GM23338 (cell line): ENCODE measurements around the gene CIDEB. TPM values are rescaled to one million over a fixed set of nuclear protein-coding genes. Genes with fewer than 3 reads are reported as not detected.

ENCODE experiments used
- ATAC-seq: fragments of 200-7000 bp; cut with Tn5 transposase; 3 replicates; pipeline ENCODE4 v1.9.1; 2020
- DNase-seq: peaks from one replicate; pipeline ENCODE4 v3.0.0-alpha.2; 2015; ENCODE audit warnings: low spot score
- H2AFZ ChIP-seq: fragments of 200-600 bp; sonication (generic); 2 replicates; pipeline ENCODE4 v1.8.0; 2016; ENCODE audit warnings: antibody characterized with exemption, mild to moderate bottlenecking, moderate library complexity
- H3F3A ChIP-seq: fragments of 200-600 bp; sonication (generic); replicated peaks from 2 replicates; pipeline ENCODE4 v1.8.0; 2017; ENCODE audit warnings: antibody characterized with exemption, mixed run types, low read depth
- H3K27ac ChIP-seq: fragments of 200-600 bp; sonication (generic); 2 replicates; pipeline ENCODE4 v1.6.1; 2016; ENCODE audit warnings: low read depth
- H3K27me3 ChIP-seq: fragments of 200-600 bp; sonication (generic); 2 replicates; pipeline ENCODE4 v1.8.0; 2016; ENCODE audit warnings: mild to moderate bottlenecking, mixed run types, moderate library complexity; ENCODE audit not compliant: insufficient read depth
- H3K36me3 ChIP-seq: fragments of 200-600 bp; sonication (generic); 2 replicates; pipeline ENCODE4 v1.8.0; 2016; ENCODE audit warnings: mild to moderate bottlenecking; ENCODE audit not compliant: insufficient read depth
- H3K4me1 ChIP-seq: fragments of 200-600 bp; sonication (generic); 2 replicates; pipeline ENCODE4 v1.8.0; 2016; ENCODE audit warnings: mild to moderate bottlenecking, moderate library complexity; ENCODE audit not compliant: insufficient read depth
- H3K4me2 ChIP-seq: fragments of 200-600 bp; sonication (generic); 2 replicates; pipeline ENCODE4 v1.7.1; 2017; ENCODE audit warnings: mixed run types
- H3K4me3 ChIP-seq: fragments of 200-600 bp; sonication (generic); 2 replicates; pipeline ENCODE4 v1.6.1; 2016; ENCODE audit warnings: mixed run types
- H3K79me2 ChIP-seq: fragments of 200-600 bp; sonication (generic); replicated peaks from 2 replicates; pipeline ENCODE4 v1.8.0; 2017; ENCODE audit warnings: mild to moderate bottlenecking; ENCODE audit not compliant: insufficient read depth
- H3K9me2 ChIP-seq: fragments of 200-600 bp; sonication (generic); 2 replicates; pipeline ENCODE4 v1.8.0; 2017; ENCODE audit not compliant: insufficient read depth
- H4K20me1 ChIP-seq: fragments of 200-600 bp; sonication (generic); replicated peaks from 2 replicates; pipeline ENCODE4 v1.8.0; 2017; ENCODE audit warnings: mild to moderate bottlenecking; ENCODE audit not compliant: insufficient read depth
- H3K27ac Mint-ChIP-seq: 2 replicates; pipeline ENCODE4 v1.8.0; 2020; ENCODE audit warnings: inconsistent platforms, mild to moderate bottlenecking, moderate library complexity, mixed read lengths
- H3K27me3 Mint-ChIP-seq: 3 replicates; pipeline ENCODE4 v1.8.0; 2022; ENCODE audit warnings: low read depth, mild to moderate bottlenecking, moderate library complexity, mixed read lengths, inconsistent platforms; ENCODE audit not compliant: insufficient read depth, poor library complexity
- H3K36me3 Mint-ChIP-seq: 3 replicates; pipeline ENCODE4 v1.8.0; 2021; ENCODE audit warnings: low read depth, mild to moderate bottlenecking, inconsistent platforms, moderate library complexity, mixed read lengths
- H3K4me1 Mint-ChIP-seq: 3 replicates; pipeline ENCODE4 v1.8.0; 2020; ENCODE audit warnings: mild to moderate bottlenecking, inconsistent platforms, mixed read lengths
- H3K4me3 Mint-ChIP-seq: 3 replicates; pipeline ENCODE4 v1.8.0; 2021; ENCODE audit warnings: moderate library complexity, mild to moderate bottlenecking, inconsistent platforms, mixed read lengths
- H3K9me3 Mint-ChIP-seq: 3 replicates; pipeline ENCODE4 v1.8.0; 2020; ENCODE audit warnings: moderate library complexity, mild to moderate bottlenecking, inconsistent platforms, mixed read lengths
- CREB1 ChIP-seq: fragments of 250-450 bp; sonication (Bioruptor Pico); IDR thresholded peaks from 2 replicates; pipeline ENCODE4 v1.5.0; 2020; ENCODE audit warnings: low read depth, mild to moderate bottlenecking, moderate library complexity
- EZH2 ChIP-seq: fragments of 200-600 bp; sonication (generic); IDR thresholded peaks from one replicate; pipeline ENCODE4 v1.8.0; 2017; ENCODE audit warnings: antibody characterized with exemption, mild to moderate bottlenecking, low read depth; ENCODE audit not compliant: unreplicated experiment
- NANOG ChIP-seq: IDR thresholded peaks from 2 replicates; pipeline ENCODE4 v1.6.1; 2016; ENCODE audit warnings: antibody characterized with exemption, borderline replicate concordance
- STAT1 ChIP-seq: IDR thresholded peaks from one replicate; pipeline ENCODE4 v1.6.1; 2016; ENCODE audit warnings: antibody characterized with exemption; ENCODE audit not compliant: unreplicated experiment
- ZNF331 ChIP-seq: fragments of 250-450 bp; sonication (Bioruptor Pico); IDR thresholded peaks from 2 replicates; pipeline ENCODE4 v1.5.0; 2020; ENCODE audit warnings: low read depth, mild to moderate bottlenecking, moderate library complexity
- polyA plus RNA-seq: library from polyadenylated mRNA; unstranded; fragments of >200 nt; fragmentation: Nextera tagmentation; extraction: Ambion mirVana; gene quantifications from 2 replicates; pipeline ENCODE4 v1.2.1, GENCODE V29; 2016
- total RNA-seq: library from RNA; depleted of rRNA; stranded (reverse); fragments of >200 nt; shearing (Covaris generic); gene quantifications from 2 replicates; pipeline ENCODE4 v1.2.3, GENCODE V29; 2014
- TF ChIP-seq, protein P1 (sequence below): IDR thresholded peaks from 2 replicates; pipeline ENCODE4 v1.6.1; 2016; ENCODE audit warnings: antibody characterized with exemption
- TF ChIP-seq, protein P2 (sequence below): IDR thresholded peaks from one replicate; pipeline ENCODE4 v1.6.1; 2018; ENCODE audit warnings: antibody characterized with exemption; ENCODE audit not compliant: unreplicated experiment

Gene CIDEB
- total and polyA plus RNA-seq, 2 experiments from 2014 or later, result 3.4 to 4.6 TPM

DNA sequence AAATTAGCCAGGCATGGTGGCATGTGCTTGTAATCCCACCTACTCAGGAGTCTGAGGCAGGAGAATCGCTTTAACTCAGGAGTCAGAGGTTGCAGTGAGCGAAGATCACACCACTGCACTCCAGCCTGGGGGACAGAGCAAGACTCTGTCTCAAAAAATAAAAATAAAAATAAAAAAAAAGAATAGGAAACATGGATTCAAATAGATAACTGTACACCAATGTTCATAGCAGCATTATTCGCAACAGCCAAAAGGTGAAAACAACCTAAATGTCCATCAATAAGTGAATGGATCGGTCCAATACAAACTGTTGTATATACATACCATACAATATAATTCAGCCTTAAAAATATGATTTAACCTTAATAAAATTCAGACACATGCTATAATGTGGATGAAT lies 35.1 kb upstream of the CIDEB start (continued):
- TF ChIP-seq ZNF331 (CRISPR knock-in tag) (no peak), STAT1 (no peak), NANOG (no peak)
- TF ChIP-seq, protein P1, sequence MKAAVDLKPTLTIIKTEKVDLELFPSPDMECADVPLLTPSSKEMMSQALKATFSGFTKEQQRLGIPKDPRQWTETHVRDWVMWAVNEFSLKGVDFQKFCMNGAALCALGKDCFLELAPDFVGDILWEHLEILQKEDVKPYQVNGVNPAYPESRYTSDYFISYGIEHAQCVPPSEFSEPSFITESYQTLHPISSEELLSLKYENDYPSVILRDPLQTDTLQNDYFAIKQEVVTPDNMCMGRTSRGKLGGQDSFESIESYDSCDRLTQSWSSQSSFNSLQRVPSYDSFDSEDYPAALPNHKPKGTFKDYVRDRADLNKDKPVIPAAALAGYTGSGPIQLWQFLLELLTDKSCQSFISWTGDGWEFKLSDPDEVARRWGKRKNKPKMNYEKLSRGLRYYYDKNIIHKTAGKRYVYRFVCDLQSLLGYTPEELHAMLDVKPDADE, result no peak
- TF ChIP-seq, protein P2, sequence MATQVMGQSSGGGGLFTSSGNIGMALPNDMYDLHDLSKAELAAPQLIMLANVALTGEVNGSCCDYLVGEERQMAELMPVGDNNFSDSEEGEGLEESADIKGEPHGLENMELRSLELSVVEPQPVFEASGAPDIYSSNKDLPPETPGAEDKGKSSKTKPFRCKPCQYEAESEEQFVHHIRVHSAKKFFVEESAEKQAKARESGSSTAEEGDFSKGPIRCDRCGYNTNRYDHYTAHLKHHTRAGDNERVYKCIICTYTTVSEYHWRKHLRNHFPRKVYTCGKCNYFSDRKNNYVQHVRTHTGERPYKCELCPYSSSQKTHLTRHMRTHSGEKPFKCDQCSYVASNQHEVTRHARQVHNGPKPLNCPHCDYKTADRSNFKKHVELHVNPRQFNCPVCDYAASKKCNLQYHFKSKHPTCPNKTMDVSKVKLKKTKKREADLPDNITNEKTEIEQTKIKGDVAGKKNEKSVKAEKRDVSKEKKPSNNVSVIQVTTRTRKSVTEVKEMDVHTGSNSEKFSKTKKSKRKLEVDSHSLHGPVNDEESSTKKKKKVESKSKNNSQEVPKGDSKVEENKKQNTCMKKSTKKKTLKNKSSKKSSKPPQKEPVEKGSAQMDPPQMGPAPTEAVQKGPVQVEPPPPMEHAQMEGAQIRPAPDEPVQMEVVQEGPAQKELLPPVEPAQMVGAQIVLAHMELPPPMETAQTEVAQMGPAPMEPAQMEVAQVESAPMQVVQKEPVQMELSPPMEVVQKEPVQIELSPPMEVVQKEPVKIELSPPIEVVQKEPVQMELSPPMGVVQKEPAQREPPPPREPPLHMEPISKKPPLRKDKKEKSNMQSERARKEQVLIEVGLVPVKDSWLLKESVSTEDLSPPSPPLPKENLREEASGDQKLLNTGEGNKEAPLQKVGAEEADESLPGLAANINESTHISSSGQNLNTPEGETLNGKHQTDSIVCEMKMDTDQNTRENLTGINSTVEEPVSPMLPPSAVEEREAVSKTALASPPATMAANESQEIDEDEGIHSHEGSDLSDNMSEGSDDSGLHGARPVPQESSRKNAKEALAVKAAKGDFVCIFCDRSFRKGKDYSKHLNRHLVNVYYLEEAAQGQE, result no peak

DNA sequence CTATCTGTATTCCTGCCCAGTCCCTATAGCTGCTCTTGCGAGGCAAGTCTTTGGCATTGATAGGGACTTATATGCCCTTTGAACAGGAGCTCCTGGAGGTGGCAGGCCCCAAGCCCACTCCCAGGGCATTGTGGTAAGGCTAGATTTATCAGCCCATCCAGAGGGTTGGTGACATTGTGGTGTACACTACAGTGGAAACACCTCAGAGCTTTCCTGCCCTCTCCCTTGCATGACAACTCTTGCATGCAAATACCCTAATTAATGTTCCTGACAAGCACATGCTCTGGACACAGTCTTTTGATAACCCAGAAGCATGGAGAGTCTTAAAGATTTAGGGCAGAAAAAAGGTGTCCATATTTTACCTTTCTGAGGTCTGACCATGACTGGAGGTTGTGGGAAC lies 32.8 kb upstream of the CIDEB start:
- Histone ChIP-seq H3K9me2 (no peaks in the 10 kb centered on the region), H3K27ac (no peak overlapping the region), H3K27me3 (peaks cover 99% of the 10 kb centered on the region), H2AFZ (no peak overlapping the region), H3K79me2 (no peaks in the 10 kb centered on the region), H3F3A (no peaks in the 10 kb centered on the region), H3K36me3 (no peaks in the 10 kb centered on the region), H3K4me3 (no peak overlapping the region), H4K20me1 (peaks cover 4% of the 10 kb centered on the region; the same call in 1 of the 2 replicates), H3K4me1 (peaks cover 7% of the 10 kb centered on the region; the same call in 1 of the 2 replicates), H3K4me2 (no peak overlapping the region)
- DNase-seq, result no peak
- no peaks in the 10 kb centered on the region for H3K9me3 Mint-ChIP-seq
- no peak for ATAC-seq
- H3K27me3 Mint-ChIP-seq, result peaks cover 69% of the 10 kb centered on the region
- H3K27ac Mint-ChIP-seq, result no peak overlapping the region
- no peaks in the 10 kb centered on the region for H3K36me3 Mint-ChIP-seq
- no peak overlapping the region for H3K4me3 Mint-ChIP-seq
- no peak for TF ChIP-seq NANOG
- TF ChIP-seq EZH2, result peak; percentile 5
- H3K4me1 Mint-ChIP-seq, result peaks cover 8% of the 10 kb centered on the region; the same call in 2 of the 3 replicates

DNA sequence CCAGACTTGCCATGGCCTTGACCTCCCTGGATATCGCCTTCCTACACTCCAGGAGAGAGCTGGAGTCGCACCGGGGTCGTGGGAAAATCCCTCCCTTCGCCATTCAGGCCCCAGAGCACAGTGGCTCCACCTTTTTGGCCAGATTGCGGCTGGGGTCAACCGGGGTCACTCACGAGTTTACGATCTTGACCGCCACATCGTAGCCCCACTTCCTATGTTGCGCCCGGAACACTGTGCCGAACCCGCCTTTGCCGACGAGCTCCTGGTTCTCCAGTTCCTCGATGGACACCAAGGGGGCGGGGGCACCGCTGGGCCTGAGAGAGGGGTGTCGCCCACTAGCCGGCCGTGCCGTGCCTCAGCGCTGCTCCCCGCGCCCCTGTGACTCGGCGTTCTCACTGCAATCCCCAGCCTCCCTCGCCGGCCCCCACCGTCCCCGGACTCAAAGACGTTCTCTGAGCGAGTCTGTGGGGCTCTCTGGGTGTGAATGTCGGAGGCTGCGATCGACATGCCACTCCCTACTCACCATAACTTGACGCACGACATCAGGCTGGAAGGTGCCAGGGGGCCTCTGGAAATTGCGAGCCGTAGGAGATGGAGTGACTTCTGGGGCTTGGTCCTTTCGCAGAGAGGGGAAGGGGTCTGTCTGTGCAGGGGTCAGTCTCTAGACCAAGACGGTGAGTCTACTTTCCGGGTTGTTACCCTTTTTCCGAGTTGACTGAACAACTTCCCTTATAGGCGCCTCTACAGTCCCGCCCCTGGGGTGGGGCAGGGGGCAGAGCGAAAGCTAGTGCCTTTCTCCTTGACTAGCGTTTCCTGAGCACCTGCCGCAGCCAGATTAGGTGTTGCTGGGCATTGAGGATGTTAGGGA lies 31.7 kb upstream of the CIDEB start, which contains the start of gene RIPK3:
RIPK3 (minus strand) TSS at position 708 of the 868 bp plus-strand sequence; CDS start at position 543, 165 bp downstream.
- Mint-ChIP-seq H3K4me3 (peak within 1 kb of the TSS; percentile 84), H3K4me1 (peaks cover 14% of the 10 kb centered on the region), H3K27me3 (peaks cover 71% of the 10 kb centered on the region), H3K9me3 (no peaks in the 10 kb centered on the region), H3K27ac (no peak within 1 kb of the TSS), H3K36me3 (no peaks in the 10 kb centered on the region)
- H4K20me1 ChIP-seq, result peaks cover 4% of the 10 kb centered on the region; the same call in 1 of the 2 replicates
- peak; percentile 67 for ATAC-seq
- no peaks in the 10 kb centered on the region for H3K36me3 ChIP-seq
- no peak for TF ChIP-seq ZNF331 (CRISPR knock-in tag)
- peak; percentile 58 for TF ChIP-seq EZH2
- no peak for TF ChIP-seq CREB1
- peak within 1 kb of the TSS; percentile 97 for H3K4me2 ChIP-seq
- peak within 1 kb of the TSS; percentile 100 for H2AFZ ChIP-seq
- H3K27me3 ChIP-seq, result peaks cover 99% of the 10 kb centered on the region
- DNase-seq, result peak; percentile 72
- no peaks in the 10 kb centered on the region for H3K9me2 ChIP-seq
- no peak within 1 kb of the TSS for H3K27ac ChIP-seq
- no peaks in the 10 kb centered on the region for H3F3A ChIP-seq
- peaks cover 14% of the 10 kb centered on the region; the same call in 1 of the 2 replicates for H3K4me1 ChIP-seq
- H3K79me2 ChIP-seq, result no peaks in the 10 kb centered on the region
- peak within 1 kb of the TSS; percentile 85 for H3K4me3 ChIP-seq
